Endodermal cell (in vitro differentiated cells): ENCODE results near the gene FAF1. TPM values are rescaled to one million over a fixed set of nuclear protein-coding genes. Genes with fewer than 3 reads are reported as not detected.

Source experiments
- DNase-seq: peaks from one replicate; pipeline ENCODE4 v3.0.0-alpha.2; 2017
- H3K27ac ChIP-seq: 2 replicates; pipeline ENCODE4 v1.5.1; 2013; ENCODE audit warnings: mild to moderate bottlenecking, low read depth, low read length, moderate library complexity
- H3K27me3 ChIP-seq: 2 replicates; pipeline ENCODE4 v1.6.1; 2013; ENCODE audit warnings: mild to moderate bottlenecking, low read length, moderate library complexity; ENCODE audit not compliant: insufficient read depth, control insufficient read depth, poor library complexity, severe bottlenecking
- H3K36me3 ChIP-seq: 2 replicates; pipeline ENCODE4 v1.7.0; 2013; ENCODE audit warnings: mild to moderate bottlenecking, low read length, moderate library complexity; ENCODE audit not compliant: control insufficient read depth, insufficient read depth
- H3K4me1 ChIP-seq: one replicate; pipeline ENCODE4 v1.7.0; 2013; ENCODE audit warnings: low read length; ENCODE audit not compliant: control insufficient read depth, insufficient read depth
- H3K4me3 ChIP-seq: 2 replicates; pipeline ENCODE4 v1.5.1; 2013; ENCODE audit warnings: mild to moderate bottlenecking, low read length, moderate library complexity
- H3K9ac ChIP-seq: 2 replicates; pipeline ENCODE4 v1.6.1; 2013; ENCODE audit warnings: mild to moderate bottlenecking, low read length, moderate library complexity; ENCODE audit not compliant: poor library complexity, severe bottlenecking; ENCODE audit errors: extremely low read depth
- H3K9me3 ChIP-seq: 2 replicates; pipeline ENCODE4 v1.6.1; 2013; ENCODE audit warnings: mild to moderate bottlenecking, low read length, moderate library complexity; ENCODE audit not compliant: control insufficient read depth
- H3K27ac Mint-ChIP-seq: 2 replicates; pipeline ENCODE4 v1.8.0; 2020; ENCODE audit warnings: mixed read lengths
- H3K27me3 Mint-ChIP-seq: 2 replicates; pipeline ENCODE4 v1.8.0; 2021; ENCODE audit warnings: mild to moderate bottlenecking, mixed read lengths; ENCODE audit not compliant: insufficient read depth
- H3K36me3 Mint-ChIP-seq: 2 replicates; pipeline ENCODE4 v1.8.0; 2020; ENCODE audit warnings: low read depth, mixed read lengths
- H3K4me1 Mint-ChIP-seq: 2 replicates; pipeline ENCODE4 v1.8.0; 2020; ENCODE audit warnings: mixed read lengths
- H3K4me3 Mint-ChIP-seq: 2 replicates; pipeline ENCODE4 v1.8.0; 2020; ENCODE audit warnings: mild to moderate bottlenecking, moderate library complexity, mixed read lengths
- H3K9me3 Mint-ChIP-seq: 2 replicates; pipeline ENCODE4 v1.8.0; 2020; ENCODE audit warnings: mild to moderate bottlenecking, mixed read lengths
- WGBS, 2 experiments: methylation state at CpG; one replicate each; pipeline versions ENCODE4 v1.1.5 to v1.1.7; 2013; ENCODE audit warnings: missing lambda C conversion rate in 2 of 2, mixed read lengths in 1 of 2; ENCODE audit not compliant: insufficient coverage in 1 of 2, insufficient read length in 1 of 2; 5-methylcytosine and 5-hydroxymethylcytosine counted together
- total RNA-seq, 2 donors: library from RNA; stranded (reverse); fragmentation: NEBNext Ultra II Directional in 1 of 2; extraction: Animal tissue kit (Norgen Biotek cat#: 25700) in 1 of 2; gene quantifications; 2 replicates in 1 of 2; 3 replicates in 1 of 2; pipeline ENCODE4 v1.2.1, GENCODE V29; 2021
- TF ChIP-seq, protein P1 (sequence below): fragments of 200-600 bp; sonication (generic); conservative IDR thresholded peaks from 2 replicates; pipeline ENCODE4 v1.5.0; 2021; ENCODE audit warnings: antibody characterized with exemption, mild to moderate bottlenecking

Gene FAF1
- total RNA-seq, 2 donors from 2014 or later, result 76.4 to 94.4 TPM

DNA sequence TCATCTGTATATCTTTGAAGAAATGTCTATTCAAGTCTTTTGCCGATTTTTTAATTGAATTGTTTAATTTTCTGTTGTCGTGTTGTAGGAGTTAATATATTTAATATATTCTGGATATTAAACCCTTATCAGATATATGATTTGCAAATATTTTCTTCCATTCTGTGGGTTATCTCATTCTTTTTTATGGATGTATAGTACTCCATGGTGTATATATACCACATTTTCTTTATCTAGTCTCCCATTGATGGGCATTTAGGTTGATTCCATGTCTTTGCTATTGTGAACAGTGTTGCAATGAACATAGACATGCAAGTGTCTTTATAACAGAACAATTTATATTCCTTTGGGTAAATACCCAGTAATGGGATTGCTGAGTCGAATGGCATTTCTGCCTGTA lies 436.5 kb downstream of the FAF1 start:
- 86 to 97% methylated on average over 1 to 2 of the region's 3 CpGs for WGBS, 2 experiments
- Mint-ChIP-seq H3K9me3 (peaks cover 6% of the 10 kb centered on the region), H3K36me3 (peaks cover 22% of the 10 kb centered on the region), H3K4me1 (peaks cover 3% of the 10 kb centered on the region), H3K4me3 (no peak overlapping the region), H3K27me3 (no peaks in the 10 kb centered on the region), H3K27ac (no peak overlapping the region)
- Histone ChIP-seq H3K9ac (no peak overlapping the region), H3K27ac (no peak overlapping the region), H3K27me3 (no peaks in the 10 kb centered on the region), H3K9me3 (peaks cover 11% of the 10 kb centered on the region), H3K36me3 (peaks cover 10% of the 10 kb centered on the region), H3K4me3 (no peak overlapping the region), H3K4me1 (peaks cover 6% of the 10 kb centered on the region)
- TF ChIP-seq, protein P1, sequence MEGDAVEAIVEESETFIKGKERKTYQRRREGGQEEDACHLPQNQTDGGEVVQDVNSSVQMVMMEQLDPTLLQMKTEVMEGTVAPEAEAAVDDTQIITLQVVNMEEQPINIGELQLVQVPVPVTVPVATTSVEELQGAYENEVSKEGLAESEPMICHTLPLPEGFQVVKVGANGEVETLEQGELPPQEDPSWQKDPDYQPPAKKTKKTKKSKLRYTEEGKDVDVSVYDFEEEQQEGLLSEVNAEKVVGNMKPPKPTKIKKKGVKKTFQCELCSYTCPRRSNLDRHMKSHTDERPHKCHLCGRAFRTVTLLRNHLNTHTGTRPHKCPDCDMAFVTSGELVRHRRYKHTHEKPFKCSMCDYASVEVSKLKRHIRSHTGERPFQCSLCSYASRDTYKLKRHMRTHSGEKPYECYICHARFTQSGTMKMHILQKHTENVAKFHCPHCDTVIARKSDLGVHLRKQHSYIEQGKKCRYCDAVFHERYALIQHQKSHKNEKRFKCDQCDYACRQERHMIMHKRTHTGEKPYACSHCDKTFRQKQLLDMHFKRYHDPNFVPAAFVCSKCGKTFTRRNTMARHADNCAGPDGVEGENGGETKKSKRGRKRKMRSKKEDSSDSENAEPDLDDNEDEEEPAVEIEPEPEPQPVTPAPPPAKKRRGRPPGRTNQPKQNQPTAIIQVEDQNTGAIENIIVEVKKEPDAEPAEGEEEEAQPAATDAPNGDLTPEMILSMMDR, result no peak
- no peak for DNase-seq

DNA sequence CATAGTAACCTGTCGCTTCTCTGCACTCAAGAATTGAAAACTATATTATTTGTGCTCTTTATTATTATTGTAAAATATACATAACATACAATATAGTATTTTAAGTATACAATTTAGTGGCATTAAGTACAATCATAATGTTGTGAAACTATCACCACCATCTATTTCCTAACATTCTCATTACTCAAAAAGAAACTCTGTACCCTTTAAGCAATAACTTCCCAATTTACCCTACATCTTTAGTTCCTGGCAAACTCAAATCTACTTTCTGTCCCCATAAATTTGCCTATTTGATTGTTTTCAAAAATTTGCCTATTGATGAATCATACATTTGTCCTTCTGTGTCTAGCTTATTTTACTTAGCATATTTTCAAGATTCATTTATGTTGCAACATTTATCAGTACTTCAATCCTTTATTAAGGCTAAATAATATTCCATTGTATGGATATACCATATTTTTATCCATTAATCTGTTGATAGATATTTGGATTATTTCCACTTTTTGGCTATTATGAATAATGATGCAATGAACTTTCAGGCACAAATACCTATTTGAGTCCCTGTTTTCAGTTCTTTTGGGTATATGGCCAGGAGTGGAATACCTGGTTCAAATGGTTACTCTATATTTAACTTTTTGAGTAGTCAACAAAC lies 437.2 kb downstream of the FAF1 start:
- peaks cover 22% of the 10 kb centered on the region for H3K36me3 Mint-ChIP-seq
- H3K27ac Mint-ChIP-seq, result no peak overlapping the region
- no peak for DNase-seq
- H3K4me1 Mint-ChIP-seq, result peaks cover 2% of the 10 kb centered on the region
- Histone ChIP-seq H3K4me1 (peaks cover 6% of the 10 kb centered on the region), H3K36me3 (peaks cover 10% of the 10 kb centered on the region), H3K27ac (no peak overlapping the region), H3K4me3 (no peak overlapping the region), H3K9ac (no peak overlapping the region), H3K9me3 (peaks cover 11% of the 10 kb centered on the region), H3K27me3 (no peaks in the 10 kb centered on the region)
- WGBS, 2 experiments, result no CpG with 5 or more reads among the region's 1 CpG
- no peaks in the 10 kb centered on the region for H3K27me3 Mint-ChIP-seq
- H3K9me3 Mint-ChIP-seq, result peaks cover 6% of the 10 kb centered on the region
- no peak overlapping the region for H3K4me3 Mint-ChIP-seq
- TF ChIP-seq, protein P1, result no peak

DNA sequence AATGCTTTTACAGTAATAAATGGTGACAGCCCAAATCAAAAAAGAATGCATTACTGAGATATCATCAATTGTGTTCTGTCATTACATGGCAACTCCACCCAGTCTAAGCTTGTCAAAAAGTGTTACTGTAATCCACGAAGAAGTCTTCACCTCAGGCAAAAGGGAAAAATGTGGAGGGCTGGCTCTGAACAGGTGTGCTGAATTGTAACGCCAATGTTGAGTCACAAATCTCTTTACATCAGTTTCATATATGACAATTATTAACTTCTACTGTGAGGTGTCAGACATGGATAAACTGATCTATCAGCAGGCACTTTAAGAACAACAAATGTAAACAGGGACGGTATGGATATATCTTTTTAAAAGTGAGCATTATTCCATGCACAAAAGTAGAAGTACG lies 438.4 kb downstream of the FAF1 start:
- DNase-seq, result no peak
- no peak overlapping the region for H3K4me3 Mint-ChIP-seq

More for the DNA sequence above, 438.4 kb downstream of the FAF1 start:
- Mint-ChIP-seq H3K4me1 (peaks cover 3% of the 10 kb centered on the region), H3K36me3 (peaks cover 17% of the 10 kb centered on the region), H3K27ac (no peak overlapping the region), H3K27me3 (no peaks in the 10 kb centered on the region), H3K9me3 (peaks cover 6% of the 10 kb centered on the region)
- Histone ChIP-seq H3K9ac (no peak overlapping the region), H3K4me3 (no peak overlapping the region), H3K36me3 (peaks cover 10% of the 10 kb centered on the region), H3K27me3 (no peaks in the 10 kb centered on the region), H3K9me3 (peaks cover 11% of the 10 kb centered on the region), H3K27ac (no peak overlapping the region), H3K4me1 (peaks cover 7% of the 10 kb centered on the region)
- WGBS, 2 experiments, result 94 to 96% methylated on average over 2 to 4 of the region's 4 CpGs
- TF ChIP-seq, protein P1, result no peak
